GM12875 (cell line): ENCODE results near the gene CEP68.

Experiments used
- H3K4me3 ChIP-seq: one replicate; pipeline ENCODE4 v1.5.1; 2011; ENCODE audit warnings: low read depth, low read length, control low read depth
- CTCF ChIP-seq: IDR thresholded peaks from 2 replicates; pipeline ENCODE4 v1.5.1; 2011; ENCODE audit warnings: low read depth, mild to moderate bottlenecking, control low read depth, inconsistent platforms, low read length, moderate library complexity, borderline replicate concordance; ENCODE audit not compliant: insufficient read depth

The CEP68 gene

GRCh38 chr2:65107530-65107929 is 51.3 kb downstream of the CEP68 start:
- no peak overlapping the region for H3K4me3 ChIP-seq

GRCh38 chr2:65108780-65109179 is 52.6 kb downstream of the CEP68 start:
- H3K4me3 ChIP-seq: no peak overlapping the region
- TF ChIP-seq CTCF: no peak

More at GRCh38 chr2:65107530-65107929, 51.3 kb downstream of the CEP68 start:
- no peak for TF ChIP-seq CTCF

DNA sequence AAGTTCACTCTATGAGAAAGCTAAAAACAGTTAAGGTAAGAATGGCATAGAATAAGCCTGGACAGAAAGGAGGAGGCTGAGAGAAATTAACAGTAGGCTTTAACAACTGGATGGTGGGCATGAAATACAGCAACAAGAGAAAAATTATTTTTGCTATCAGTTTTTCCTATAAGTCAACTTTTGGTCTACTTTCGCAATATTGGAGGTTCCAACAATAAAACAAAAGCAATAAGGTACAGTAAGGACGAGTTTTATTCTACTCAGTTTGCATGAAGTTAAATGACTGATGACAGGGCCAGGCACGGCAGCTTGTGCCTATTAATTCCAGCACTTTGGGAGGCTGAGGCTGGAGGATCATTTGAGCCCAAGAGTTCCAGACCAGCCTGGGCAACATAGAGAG is 56.4 kb downstream of the CEP68 start:
- TF ChIP-seq CTCF: no peak
- no peak overlapping the region for H3K4me3 ChIP-seq

GRCh38 chr2:65113229-65113628 is 57.0 kb downstream of the CEP68 start:
- H3K4me3 ChIP-seq: no peak overlapping the region

DNA sequence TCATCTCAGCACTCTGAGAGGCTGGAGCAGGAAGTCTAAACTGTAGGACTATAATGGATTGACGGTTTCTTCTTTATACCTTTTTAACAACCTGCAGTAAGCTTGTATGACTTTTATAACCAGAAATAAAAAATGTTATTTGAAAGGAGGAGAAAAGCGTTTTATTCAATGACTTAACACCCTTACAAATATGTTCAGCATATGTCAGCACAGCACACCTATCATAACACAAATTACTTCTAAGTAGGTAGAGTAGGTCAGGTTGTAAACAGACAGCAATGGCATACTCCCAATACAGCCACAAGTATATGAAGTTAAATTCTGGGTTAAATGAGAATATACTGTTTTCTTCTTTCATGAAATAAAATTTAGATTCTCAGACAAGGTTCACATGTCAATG is 57.6 kb downstream of the CEP68 start:
- H3K4me3 ChIP-seq: no peak overlapping the region
- no peak for TF ChIP-seq CTCF

More at GRCh38 chr2:65113229-65113628, 57.0 kb downstream of the CEP68 start:
- no peak for TF ChIP-seq CTCF

DNA sequence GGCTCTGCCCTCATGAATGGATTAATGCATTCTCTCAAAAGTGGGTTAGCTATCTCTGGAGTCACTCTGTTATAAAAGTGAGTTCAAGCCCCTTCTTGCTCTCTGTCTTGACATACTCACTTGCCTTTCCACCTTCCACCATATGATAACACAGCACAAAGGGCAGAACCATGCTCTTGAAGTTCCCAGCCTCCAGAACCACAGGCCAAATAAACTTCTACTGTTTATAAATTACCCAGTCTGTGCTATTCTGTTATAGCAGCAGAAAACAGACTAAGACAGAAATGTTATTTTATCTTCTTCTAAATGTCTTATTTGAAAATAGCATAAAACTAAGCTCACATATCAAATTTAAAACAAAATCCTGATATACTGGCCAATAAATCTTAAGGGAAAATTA is 58.7 kb downstream of the CEP68 start:
- TF ChIP-seq CTCF: no peak

DNA sequence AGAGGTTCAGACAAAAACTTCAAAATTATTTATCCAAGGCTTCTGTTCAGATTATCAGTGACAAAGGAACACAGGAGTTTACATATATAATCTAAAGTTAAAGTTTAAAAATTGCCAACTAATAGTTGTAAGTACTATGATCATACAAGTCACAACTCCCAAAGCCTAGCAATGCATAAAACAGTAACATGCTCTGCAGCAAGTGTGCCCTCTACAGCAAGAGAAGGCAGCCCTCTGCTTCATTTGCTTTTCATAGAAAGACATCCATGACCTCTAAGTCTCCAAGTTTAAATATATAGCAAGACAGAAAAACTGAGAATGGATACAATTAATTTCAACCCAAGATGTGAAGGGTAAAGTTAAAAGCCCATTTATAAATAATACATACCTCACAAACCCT is 60.4 kb downstream of the CEP68 start:
- TF ChIP-seq CTCF: no peak
- H3K4me3 ChIP-seq: no peak overlapping the region

More for the DNA sequence above, 58.7 kb downstream of the CEP68 start:
- H3K4me3 ChIP-seq: no peak overlapping the region
